GM18907 (cell line): Measurements from ENCODE around the gene TMEM150B.

Experiments
- ATAC-seq: cut with Tn5 transposase; IDR thresholded peaks from one replicate; pipeline ENCODE4 v1.9.1; 2021; ENCODE audit warnings: mild to moderate bottlenecking, moderate library complexity; ENCODE audit not compliant: unreplicated experiment

The TMEM150B gene

GRCh38 chr19:55279770-55280643 lies 45.1 kb downstream of the TMEM150B start, which contains the start of gene HSPBP1:
TSS of gene HSPBP1 (minus strand) at chr19:55280110. CDS start at chr19:55279608, 502 bp downstream.
- peak; percentile 70 for ATAC-seq

GRCh38 chr19:55279340-55279739 lies 45.8 kb downstream of the TMEM150B start:
- no peak for ATAC-seq

GRCh38 chr19:55278391-55279135 lies 46.6 kb downstream of the TMEM150B start:
- ATAC-seq, result no peak

- no peak for ATAC-seq
Observed at GRCh38 chr19:55277494-55277893, 47.6 kb downstream of the TMEM150B start.

GRCh38 chr19:55276720-55277430 lies 48.3 kb downstream of the TMEM150B start:
- peak; percentile 15 for ATAC-seq

GRCh38 chr19:55275851-55276719 lies 49.1 kb downstream of the TMEM150B start:
- ATAC-seq, result peak; percentile 54

- ATAC-seq, result no peak
Observed at GRCh38 chr19:55273978-55274707, 51.0 kb downstream of the TMEM150B start.

- ATAC-seq, result no peak
Observed at GRCh38 chr19:55272142-55272541, 53.0 kb downstream of the TMEM150B start.

GRCh38 chr19:55270172-55270942 lies 54.8 kb downstream of the TMEM150B start:
- ATAC-seq, result no peak

- no peak for ATAC-seq
Observed at GRCh38 chr19:55269299-55269698, 55.8 kb downstream of the TMEM150B start.

- ATAC-seq, result no peak
Observed at GRCh38 chr19:55266840-55267239, 58.3 kb downstream of the TMEM150B start.

- ATAC-seq, result no peak
Observed at GRCh38 chr19:55266404-55266803, 58.7 kb downstream of the TMEM150B start.

- no peak for ATAC-seq
Observed at GRCh38 chr19:55265723-55266386, 59.3 kb downstream of the TMEM150B start.

GRCh38 chr19:55265173-55265572 lies 60.0 kb downstream of the TMEM150B start:
- no peak for ATAC-seq

GRCh38 chr19:55264531-55264930 lies 60.6 kb downstream of the TMEM150B start:
- no peak for ATAC-seq
